Stomach (tissue), 9 donors: ENCODE data around the gene OFD1. TPM values are rescaled to one million over a fixed set of nuclear protein-coding genes. Genes with fewer than 3 reads are reported as not detected.

ENCODE experiments used
- DNase-seq, 2 donors: peaks; one replicate each; pipeline versions ENCODE4 v3.0.0 to v3.0.0-alpha.2; 2013 to 2019
- H3K27ac ChIP-seq, 5 donors: fragments of 200-600 bp in 4 of 5; sonication (generic) in 4 of 5; one replicate each; pipeline ENCODE4 v1.5.1; 2013 to 2019; ENCODE audit warnings: mild to moderate bottlenecking in 1 of 5, moderate library complexity in 1 of 5
- H3K27me3 ChIP-seq, 3 donors: fragments of 200-600 bp; sonication (generic); one replicate each; pipeline ENCODE4 v1.5.1; 2017 to 2019; ENCODE audit warnings: mixed run types in 1 of 3
- H3K36me3 ChIP-seq, 4 donors: fragments of 200-600 bp; sonication (generic); 1 replicate in 3 of 4; 2 replicates in 1 of 4; pipeline ENCODE4 v1.5.1; 2016 to 2019
- H3K4me1 ChIP-seq, 4 donors: fragments of 200-600 bp; sonication (generic); one replicate each; pipeline ENCODE4 v1.5.1; 2016 to 2019
- H3K4me3 ChIP-seq, 4 donors: fragments of 200-600 bp; sonication (generic) in 3 of 4; one replicate each; pipeline ENCODE4 v1.5.1; 2016 to 2019; ENCODE audit warnings: mild to moderate bottlenecking in 1 of 4
- H3K9me3 ChIP-seq, 4 donors: fragments of 200-600 bp; sonication (generic); one replicate each; pipeline ENCODE4 v1.5.1; 2016 to 2019
- CTCF ChIP-seq, 7 experiments: fragments of 450-650 bp in 4 of 7; fragments of 200-600 bp in 3 of 7; sonication (generic) in 3 of 7; IDR thresholded peaks; one replicate each; pipeline ENCODE4 v1.5.1; 2016 to 2019; ENCODE audit warnings: antibody characterized with exemption in 7 of 7, control low read depth in 2 of 7, mild to moderate bottlenecking in 1 of 7
- EP300 ChIP-seq: sonication (generic); formaldehyde crosslinking; IDR thresholded peaks from one replicate; pipeline ENCODE4 v1.6.1; 2017; ENCODE audit warnings: antibody characterized with exemption
- POLR2A ChIP-seq, 4 donors: fragments of 450-650 bp; IDR thresholded peaks; one replicate each; pipeline ENCODE4 v1.6.1; 2016; ENCODE audit warnings: antibody characterized with exemption in 4 of 4, control low read depth in 2 of 4, mild to moderate bottlenecking in 1 of 4, moderate library complexity in 1 of 4
- POLR2AphosphoS5 ChIP-seq, 3 donors: sonication (generic); formaldehyde crosslinking; IDR thresholded peaks; one replicate each; pipeline ENCODE4 v1.6.1; 2016; ENCODE audit warnings: antibody characterized with exemption in 3 of 3
- WGBS, 5 donors: extraction: QIAGEN DNeasy Blood & Tissue Kit in 3 of 5; methylation state at CpG; one replicate each; pipeline versions ENCODE4 v1.1.5 to v1.1.7; 2013 to 2018; 5-methylcytosine and 5-hydroxymethylcytosine counted together
- intact Hi-C: fragments of 100-400 bp; cut with DNase I; formaldehyde crosslinking; loops from one replicate; pipeline ENCODE4 v1.15.1; 2023; ENCODE audit warnings: low total_unique reads
- polyA plus RNA-seq, 3 donors: library from polyadenylated mRNA; stranded (reverse); fragments of 200-250 nt; gene quantifications; one replicate each; pipeline ENCODE4 v1.2.3, GENCODE V29; 2013
- total RNA-seq, 5 donors: library from RNA; depleted of rRNA; stranded (reverse); fragments of >200 nt; gene quantifications; one replicate each; pipeline versions ENCODE4 v1.1.0 to v1.2.3, GENCODE V29; 2014 to 2016
- donor health status: healthy with polysubstance abuse.
- donor health status: Bipolar disorder and iron deficiency.
- donor health status: healthy.

OFD1 gene
- total and polyA plus RNA-seq, 8 donors, result 15.6 to 144 (median 49.5) TPM

DNA sequence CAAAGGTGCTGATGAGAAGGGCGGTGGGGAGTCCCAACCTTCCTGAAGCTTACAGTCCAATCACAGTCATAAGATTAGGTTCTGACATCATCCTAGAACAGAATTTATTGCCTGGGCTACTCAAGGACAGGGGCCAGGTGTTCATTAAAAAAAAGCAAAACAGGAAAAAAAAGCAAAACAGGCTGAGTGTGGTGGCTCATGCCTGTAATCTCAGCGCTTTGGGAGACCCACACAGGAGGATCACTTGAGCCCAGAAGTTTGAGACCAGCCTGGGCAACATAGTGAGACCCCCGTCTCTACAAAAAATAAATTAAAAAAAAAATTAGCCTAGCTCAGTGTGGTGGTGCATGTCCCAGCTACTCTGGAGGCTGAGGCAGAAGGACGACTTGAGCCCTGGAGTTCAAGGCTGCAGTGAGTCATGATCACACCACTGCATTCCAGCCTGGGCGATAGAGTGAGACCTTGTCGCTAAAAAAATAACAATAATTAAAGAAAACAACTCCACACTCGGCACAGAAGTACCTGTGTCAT, 42.6 kb upstream of the OFD1 start:
- no peak for DNase-seq
- H3K36me3 ChIP-seq, result no peaks in the 10 kb centered on the region
- TF ChIP-seq EP300 (no peak), POLR2AphosphoS5 (IDR thresholded peaks at IDR 0.05) (no peak), POLR2A (IDR thresholded peaks at IDR 0.05) (no peak), CTCF (IDR thresholded peaks at IDR 0.05) (no peak)
- no peak overlapping the region for H3K27ac ChIP-seq
- WGBS, 5 donors, result 68 to 77% (median 76%) methylated on average over 7 of the region's 7 CpGs
- H3K9me3 ChIP-seq, result no peaks in the 10 kb centered on the region
- H3K4me3 ChIP-seq, result no peak overlapping the region
- peaks cover 0 to 7% (median 0%) of the 10 kb centered on the region in 3 donors for H3K27me3 ChIP-seq
- intact Hi-C loops, result no loop called here
- H3K4me1 ChIP-seq, result peaks cover 6 to 57% (median 42%) of the 10 kb centered on the region in 4 donors

DNA sequence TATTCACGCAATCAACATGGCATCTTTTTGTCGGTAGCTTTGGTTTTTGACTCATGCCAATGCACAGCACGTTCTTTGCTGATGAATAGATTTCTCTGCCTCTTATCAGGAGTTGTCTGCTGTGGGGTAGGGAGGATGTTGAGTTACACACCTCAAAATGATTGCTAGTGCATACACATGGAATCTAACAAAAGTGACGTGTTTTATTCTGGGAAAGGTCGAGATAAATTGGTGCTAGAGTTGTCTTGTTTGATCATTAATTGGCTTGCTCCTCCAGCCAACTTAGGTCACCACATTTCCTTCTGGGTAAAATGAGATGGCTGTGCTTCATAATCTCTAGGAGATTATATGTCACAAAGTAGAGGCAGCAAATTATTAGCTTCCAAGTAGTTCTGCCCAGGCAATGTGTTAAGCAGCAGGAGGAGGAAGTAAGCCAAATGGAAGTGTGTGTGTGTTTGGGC, 41.7 kb upstream of the OFD1 start:
- no peak overlapping the region for H3K4me3 ChIP-seq
- 46 to 76% (median 60%) methylated on average over 5 of the region's 5 CpGs for WGBS, 5 donors
- H3K36me3 ChIP-seq, result no peaks in the 10 kb centered on the region
- intact Hi-C loops, result no loop called here
- peaks cover 6 to 66% (median 42%) of the 10 kb centered on the region in 4 donors for H3K4me1 ChIP-seq
- no peaks in the 10 kb centered on the region for H3K9me3 ChIP-seq
- TF ChIP-seq EP300 (no peak), POLR2AphosphoS5 (IDR thresholded peaks at IDR 0.05) (no peak), POLR2A (IDR thresholded peaks at IDR 0.05) (no peak), CTCF (IDR thresholded peaks at IDR 0.05) (no peak)
- DNase-seq, result no peak
- peak overlapping the region in 2 of 5 donors; percentile 4 to 9 for H3K27ac ChIP-seq
- peaks cover 0 to 7% (median 0%) of the 10 kb centered on the region in 3 donors for H3K27me3 ChIP-seq

GRCh38 chrX:13693341-13693961, 41.1 kb upstream of the OFD1 start:
- Histone ChIP-seq H3K36me3 (no peaks in the 10 kb centered on the region), H3K9me3 (no peaks in the 10 kb centered on the region), H3K4me3 (no peak overlapping the region), H3K4me1 (peaks cover 6 to 71% (median 42%) of the 10 kb centered on the region in 4 donors), H3K27me3 (peaks cover 0 to 7% (median 0%) of the 10 kb centered on the region in 3 donors), H3K27ac (peak overlapping the region in 3 of 5 donors; percentile 1 to 48 (median 9))
- intact Hi-C loops, result no loop called here
- 25 to 46% (median 38%) methylated on average over 7 of the region's 7 CpGs for WGBS, 5 donors
- TF ChIP-seq EP300 (no peak), POLR2A (IDR thresholded peaks at IDR 0.05) (no peak), POLR2AphosphoS5 (IDR thresholded peaks at IDR 0.05) (no peak), CTCF (IDR thresholded peaks at IDR 0.05) (no peak)
- no peak for DNase-seq

DNA sequence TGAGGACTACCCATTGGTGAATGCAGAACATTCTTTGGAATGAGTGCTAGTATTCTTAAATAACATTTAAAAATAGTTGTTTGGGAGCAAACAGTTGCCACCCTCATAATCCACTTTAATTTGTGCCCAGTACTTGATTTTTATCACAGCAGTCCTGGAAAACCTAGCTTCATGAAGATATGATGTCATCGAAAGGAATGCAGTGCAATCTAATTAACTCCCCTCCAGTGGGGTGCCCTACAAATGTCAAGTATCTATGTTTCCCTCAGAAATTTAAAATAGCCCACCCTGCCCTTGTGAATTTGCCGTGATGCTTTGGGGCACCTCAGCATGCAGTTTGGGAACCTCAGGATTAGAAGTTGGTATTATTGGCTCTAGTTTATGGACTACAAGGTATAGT, 40.2 kb upstream of the OFD1 start:
- Histone ChIP-seq H3K9me3 (no peaks in the 10 kb centered on the region), H3K4me3 (no peak overlapping the region), H3K4me1 (peaks cover 6 to 80% (median 42%) of the 10 kb centered on the region in 4 donors), H3K27me3 (no peaks in the 10 kb centered on the region), H3K36me3 (no peaks in the 10 kb centered on the region), H3K27ac (no peak overlapping the region)
- DNase-seq, result no peak
- intact Hi-C loops, result no loop called here
- TF ChIP-seq POLR2A (IDR thresholded peaks at IDR 0.05), result no peak
- no peak for TF ChIP-seq EP300
- no peak for TF ChIP-seq CTCF (IDR thresholded peaks at IDR 0.05)
- TF ChIP-seq POLR2AphosphoS5 (IDR thresholded peaks at IDR 0.05), result no peak
- WGBS, 5 donors, result 68 to 85% (median 73%) methylated on average over 2 of the region's 2 CpGs
